ENCODE measurements around the gene CXADR.

Gene CXADR

GRCh38 chr21:17552410-17552809, 39.6 kb downstream of the CXADR start:
- DNase-seq (ENCODE audit: low spot score) = no peak
- TF ChIP-seq CTCF (IDR thresholded peaks at IDR 0.05; ENCODE audit: extremely low read depth, insufficient read depth, missing control alignments) = no peak
- in situ Hi-C loops (cut with MboI; ENCODE audit: low pct_unique_long_range_greater_than_20kb, low sequenced_read_pairs, unreplicated experiment) = no loop called here

- TF ChIP-seq CTCF (IDR thresholded peaks at IDR 0.05; ENCODE audit: extremely low read depth, insufficient read depth, missing control alignments) = no peak
Observed at GRCh38 chr21:17554120-17554519, 41.3 kb downstream of the CXADR start.

GRCh38 chr21:17554679-17555465, 42.0 kb downstream of the CXADR start:
- TF ChIP-seq CTCF (IDR thresholded peaks at IDR 0.05; ENCODE audit: extremely low read depth, insufficient read depth, missing control alignments) = no peak
- in situ Hi-C loops (cut with MboI; ENCODE audit: low pct_unique_long_range_greater_than_20kb, low sequenced_read_pairs, unreplicated experiment) = no loop called here
- DNase-seq (ENCODE audit: low spot score) = no peak

More at GRCh38 chr21:17554120-17554519, 41.3 kb downstream of the CXADR start:
- in situ Hi-C loops (cut with MboI; ENCODE audit: low pct_unique_long_range_greater_than_20kb, low sequenced_read_pairs, unreplicated experiment) = no loop called here
- no peak for DNase-seq (ENCODE audit: low spot score)

- no peak for DNase-seq (ENCODE audit: low spot score)
- in situ Hi-C loops (cut with MboI; ENCODE audit: low pct_unique_long_range_greater_than_20kb, low sequenced_read_pairs, unreplicated experiment) = no loop called here
- no peak for TF ChIP-seq CTCF (IDR thresholded peaks at IDR 0.05; ENCODE audit: extremely low read depth, insufficient read depth, missing control alignments)
Observed at GRCh38 chr21:17560377-17561025, 47.7 kb downstream of the CXADR start.

GRCh38 chr21:17570786-17571185, 57.9 kb downstream of the CXADR start:
- no peak for DNase-seq (ENCODE audit: low spot score)
- no peak for TF ChIP-seq CTCF (IDR thresholded peaks at IDR 0.05; ENCODE audit: extremely low read depth, insufficient read depth, missing control alignments)
- in situ Hi-C loops (cut with MboI; ENCODE audit: low pct_unique_long_range_greater_than_20kb, low sequenced_read_pairs, unreplicated experiment) = no loop called here

GRCh38 chr21:17572431-17572830, 59.6 kb downstream of the CXADR start:
- DNase-seq (ENCODE audit: low spot score) = no peak
- no peak for TF ChIP-seq CTCF (IDR thresholded peaks at IDR 0.05; ENCODE audit: extremely low read depth, insufficient read depth, missing control alignments)
- in situ Hi-C loops (cut with MboI; ENCODE audit: low pct_unique_long_range_greater_than_20kb, low sequenced_read_pairs, unreplicated experiment) = no loop called here

Data from GM13977 (cell line).